Measurements from ENCODE around the gene KRT72. TPM values are rescaled to one million over a fixed set of nuclear protein-coding genes. Genes with fewer than 3 reads are reported as not detected.

Gene KRT72
- total RNA-seq, 1 donor from 2014 or later: not detected

GRCh38 chr12:52580496-52580895 lies 20.8 kb downstream of the KRT72 start:
- intact Hi-C loops (cut with DNase I): loop anchor here (5.0 kb wide), 1 partner anchor 297 kb away; no protein-coding TSS in a partner anchor
- Histone ChIP-seq H3K27ac (peak overlapping the region; percentile 21), H3K27me3 (no peaks in the 10 kb centered on the region), H3K9me3 (no peaks in the 10 kb centered on the region), H3K4me1 (no peaks in the 10 kb centered on the region), H3K4me3 (no peak overlapping the region), H3K36me3 (no peaks in the 10 kb centered on the region)
- TF ChIP-seq POLR2AphosphoS5 (IDR thresholded peaks at IDR 0.05; ENCODE audit: insufficient read depth in 1 of 2, low read depth in 1 of 2) (no peak), POLR2A (IDR thresholded peaks at IDR 0.05) (no peak), CTCF (IDR thresholded peaks at IDR 0.05) (no peak)
- DNase-seq (ENCODE audit: extremely low spot score in 2 of 2): no peak

DNA sequence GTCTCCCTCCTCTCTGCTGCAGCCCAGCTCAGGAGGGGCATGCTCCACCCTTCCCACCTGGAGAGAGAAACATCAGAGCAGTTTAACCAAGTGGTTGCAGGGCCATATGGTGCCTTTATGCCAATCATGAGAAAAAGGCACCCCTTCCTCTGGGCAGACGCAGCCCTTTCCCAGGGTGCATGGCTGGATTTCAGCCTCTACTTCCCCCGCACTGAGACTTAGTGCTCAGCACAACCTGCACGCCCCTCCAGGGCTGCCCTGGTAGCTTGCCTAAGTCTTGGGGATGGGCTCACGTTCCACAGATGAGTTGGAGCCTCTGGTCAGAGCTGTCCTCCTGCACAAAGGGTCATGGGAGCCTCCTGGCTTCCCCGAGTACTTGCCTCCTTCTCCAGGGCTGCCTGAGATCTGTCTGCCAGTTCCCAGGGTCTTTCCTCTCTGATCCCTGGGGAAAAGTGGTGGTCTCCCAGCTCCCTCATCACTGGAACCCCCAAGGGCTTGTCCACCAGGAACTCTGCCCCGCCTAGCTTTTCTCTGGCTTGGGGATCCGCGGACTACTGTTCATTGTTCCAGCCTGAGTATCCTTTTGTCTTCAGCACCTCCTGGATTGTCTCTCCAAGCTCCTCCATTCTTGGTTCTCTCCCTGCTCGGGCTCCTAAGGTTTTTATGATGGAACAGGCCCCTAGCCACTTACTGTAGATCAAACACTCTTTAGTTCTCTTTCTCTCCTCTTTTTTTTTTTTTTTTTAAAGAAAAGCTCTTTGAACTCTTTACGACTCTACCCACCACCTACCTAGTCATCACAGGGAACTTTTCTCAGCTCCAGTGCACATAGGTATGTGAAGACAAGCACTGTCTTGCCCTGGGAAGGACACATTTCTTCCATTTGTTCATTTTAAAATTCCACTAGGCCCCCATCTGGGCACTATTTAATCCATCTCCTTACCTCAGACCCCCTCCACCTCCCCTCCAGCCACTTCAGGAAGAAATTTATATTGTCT lies 21.5 kb downstream of the KRT72 start:
- Histone ChIP-seq H3K27ac (peak overlapping the region; percentile 21), H3K4me1 (no peaks in the 10 kb centered on the region), H3K4me3 (no peak overlapping the region), H3K36me3 (no peaks in the 10 kb centered on the region), H3K9me3 (no peaks in the 10 kb centered on the region), H3K27me3 (no peaks in the 10 kb centered on the region)
- intact Hi-C loops (cut with DNase I): loop anchor here (5.0 kb wide), 1 partner anchor 298 kb away; no protein-coding TSS in a partner anchor
- TF ChIP-seq POLR2AphosphoS5 (IDR thresholded peaks at IDR 0.05; ENCODE audit: insufficient read depth in 1 of 2, low read depth in 1 of 2) (no peak), CTCF (IDR thresholded peaks at IDR 0.05) (no peak), POLR2A (IDR thresholded peaks at IDR 0.05) (no peak)
- no peak for DNase-seq (ENCODE audit: extremely low spot score in 2 of 2)

GRCh38 chr12:52578469-52578868 lies 22.8 kb downstream of the KRT72 start:
- no peak for TF ChIP-seq POLR2A (IDR thresholded peaks at IDR 0.05)
- TF ChIP-seq CTCF (IDR thresholded peaks at IDR 0.05): no peak
- TF ChIP-seq POLR2AphosphoS5 (IDR thresholded peaks at IDR 0.05; ENCODE audit: insufficient read depth in 1 of 2, low read depth in 1 of 2): no peak
- Histone ChIP-seq H3K9me3 (no peaks in the 10 kb centered on the region), H3K27ac (peak overlapping the region; percentile 5), H3K4me1 (no peaks in the 10 kb centered on the region), H3K4me3 (no peak overlapping the region), H3K36me3 (no peaks in the 10 kb centered on the region), H3K27me3 (no peaks in the 10 kb centered on the region)
- intact Hi-C loops (cut with DNase I): no loop called here
- DNase-seq (ENCODE audit: extremely low spot score in 2 of 2): no peak

DNA sequence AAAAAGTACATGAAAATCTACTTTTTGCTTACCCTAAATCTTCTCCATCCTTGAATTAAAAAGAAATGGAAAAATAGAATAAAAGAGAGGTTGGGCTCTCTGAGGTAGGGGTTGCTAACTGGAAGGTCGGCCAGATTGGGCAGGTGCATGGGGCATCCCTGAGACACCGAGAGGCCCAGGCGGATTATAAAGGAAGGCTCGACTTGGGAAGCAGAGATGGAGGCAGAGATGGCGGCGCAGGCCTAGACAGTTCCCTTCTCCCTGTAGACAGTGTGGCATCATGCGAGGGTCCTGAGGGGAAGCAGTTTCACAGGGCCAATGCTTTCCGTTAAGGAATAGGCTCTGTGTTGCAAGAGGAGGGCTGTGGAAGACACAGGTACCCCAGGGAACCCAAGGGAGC lies 23.9 kb downstream of the KRT72 start:
- Histone ChIP-seq H3K27me3 (no peaks in the 10 kb centered on the region), H3K9me3 (no peaks in the 10 kb centered on the region), H3K36me3 (no peaks in the 10 kb centered on the region), H3K4me1 (no peaks in the 10 kb centered on the region), H3K4me3 (no peak overlapping the region), H3K27ac (no peak overlapping the region)
- intact Hi-C loops (cut with DNase I): no loop called here
- TF ChIP-seq POLR2A (IDR thresholded peaks at IDR 0.05) (no peak), POLR2AphosphoS5 (IDR thresholded peaks at IDR 0.05; ENCODE audit: insufficient read depth in 1 of 2, low read depth in 1 of 2) (no peak), CTCF (IDR thresholded peaks at IDR 0.05) (no peak)
- no peak for DNase-seq (ENCODE audit: extremely low spot score in 2 of 2)

GRCh38 chr12:52575948-52576347 lies 25.3 kb downstream of the KRT72 start:
- intact Hi-C loops (cut with DNase I): no loop called here

More at GRCh38 chr12:52575948-52576347, 25.3 kb downstream of the KRT72 start:
- H3K27me3 ChIP-seq: no peaks in the 10 kb centered on the region
- no peaks in the 10 kb centered on the region for H3K4me1 ChIP-seq
- DNase-seq (ENCODE audit: extremely low spot score in 2 of 2): no peak
- H3K36me3 ChIP-seq: no peaks in the 10 kb centered on the region
- H3K27ac ChIP-seq: no peak overlapping the region
- no peaks in the 10 kb centered on the region for H3K9me3 ChIP-seq
- TF ChIP-seq POLR2AphosphoS5 (IDR thresholded peaks at IDR 0.05; ENCODE audit: insufficient read depth in 1 of 2, low read depth in 1 of 2) (no peak), POLR2A (IDR thresholded peaks at IDR 0.05) (no peak), CTCF (IDR thresholded peaks at IDR 0.05) (no peak)
- no peak overlapping the region for H3K4me3 ChIP-seq

All from vagina (tissue), 2 donors.